Measurements from ENCODE around the gene NCOR2. TPM values are rescaled to one million over a fixed set of nuclear protein-coding genes. Genes with fewer than 3 reads are reported as not detected.

Gene NCOR2
- total RNA-seq, 4 donors from 2014 or later, result 41.8 to 133 (median 66.4) TPM

DNA sequence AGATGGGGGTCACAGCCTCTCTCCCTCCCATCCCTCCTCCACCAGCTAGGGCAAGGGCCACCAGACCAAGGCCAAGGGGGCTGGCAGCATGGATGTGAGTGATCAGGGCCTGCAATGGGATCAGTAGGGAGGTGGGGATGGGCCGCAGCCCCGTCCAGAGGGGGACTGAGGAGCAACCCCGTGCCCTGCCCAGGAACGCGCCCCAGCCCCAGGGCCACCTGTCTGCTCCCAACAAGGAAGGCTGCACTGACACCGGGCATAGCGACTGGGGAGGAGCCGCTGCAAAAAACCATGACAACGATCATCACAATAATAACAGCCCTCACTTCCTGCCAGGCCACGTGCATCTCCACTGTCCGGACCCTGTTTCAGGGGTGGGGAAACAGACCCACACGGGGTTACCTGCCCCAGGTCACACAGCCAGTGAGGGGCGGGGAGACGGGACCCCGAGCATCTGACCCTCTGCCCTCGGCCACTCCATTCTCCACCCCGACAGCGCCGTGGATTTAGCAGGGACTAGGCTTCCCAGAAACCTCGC, 24.3 kb downstream of the NCOR2 start:
- TF ChIP-seq, protein P1, sequence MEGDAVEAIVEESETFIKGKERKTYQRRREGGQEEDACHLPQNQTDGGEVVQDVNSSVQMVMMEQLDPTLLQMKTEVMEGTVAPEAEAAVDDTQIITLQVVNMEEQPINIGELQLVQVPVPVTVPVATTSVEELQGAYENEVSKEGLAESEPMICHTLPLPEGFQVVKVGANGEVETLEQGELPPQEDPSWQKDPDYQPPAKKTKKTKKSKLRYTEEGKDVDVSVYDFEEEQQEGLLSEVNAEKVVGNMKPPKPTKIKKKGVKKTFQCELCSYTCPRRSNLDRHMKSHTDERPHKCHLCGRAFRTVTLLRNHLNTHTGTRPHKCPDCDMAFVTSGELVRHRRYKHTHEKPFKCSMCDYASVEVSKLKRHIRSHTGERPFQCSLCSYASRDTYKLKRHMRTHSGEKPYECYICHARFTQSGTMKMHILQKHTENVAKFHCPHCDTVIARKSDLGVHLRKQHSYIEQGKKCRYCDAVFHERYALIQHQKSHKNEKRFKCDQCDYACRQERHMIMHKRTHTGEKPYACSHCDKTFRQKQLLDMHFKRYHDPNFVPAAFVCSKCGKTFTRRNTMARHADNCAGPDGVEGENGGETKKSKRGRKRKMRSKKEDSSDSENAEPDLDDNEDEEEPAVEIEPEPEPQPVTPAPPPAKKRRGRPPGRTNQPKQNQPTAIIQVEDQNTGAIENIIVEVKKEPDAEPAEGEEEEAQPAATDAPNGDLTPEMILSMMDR (IDR thresholded peaks at IDR 0.05; ENCODE audit: low read depth), result no peak

DNA sequence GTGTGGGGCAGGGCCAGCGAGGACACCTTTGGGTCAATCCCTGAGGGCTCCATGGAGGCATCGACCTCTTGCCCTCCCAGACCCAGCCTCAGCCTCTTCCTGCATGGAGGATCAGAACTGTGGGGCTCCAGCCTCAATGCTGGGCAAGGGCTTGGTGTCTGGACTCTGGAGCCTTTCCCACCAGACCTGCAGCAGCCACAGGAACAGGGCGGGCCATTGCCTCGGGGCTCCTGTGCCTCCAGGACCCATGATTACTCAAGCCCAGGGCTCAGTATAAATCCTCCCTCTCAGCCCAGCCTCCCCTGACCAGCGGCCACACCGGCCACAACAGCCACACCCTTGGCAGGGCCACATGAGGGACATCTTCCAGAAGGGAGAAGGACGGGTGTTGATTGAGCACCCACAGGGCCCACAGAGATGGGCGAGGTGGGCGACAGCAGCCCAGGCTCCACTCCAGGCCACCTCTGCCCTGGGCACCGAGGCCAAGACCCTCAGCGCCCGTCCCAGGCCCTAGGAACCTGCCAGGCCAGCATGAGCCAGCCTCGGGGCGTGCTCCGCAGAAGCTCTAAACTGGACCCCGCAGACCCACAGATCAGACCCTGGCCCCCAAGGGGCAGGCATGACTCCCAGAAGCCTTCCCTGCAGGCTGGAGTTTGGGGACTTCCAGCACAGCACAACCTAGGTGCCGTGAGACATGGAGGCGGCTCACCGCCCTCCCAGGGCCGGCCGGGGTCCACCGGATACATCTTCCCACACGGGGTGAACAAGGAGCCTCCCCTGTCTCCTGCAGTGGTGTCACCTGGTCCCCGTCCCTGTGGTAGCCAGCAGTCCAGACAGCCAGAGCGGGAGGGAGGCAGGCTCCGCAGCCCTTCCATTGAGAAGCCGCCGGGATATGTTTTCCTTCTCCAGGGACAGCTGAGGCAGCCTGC, 25.1 kb downstream of the NCOR2 start:
- TF ChIP-seq, protein P1 (IDR thresholded peaks at IDR 0.05; ENCODE audit: low read depth), result no peak

DNA sequence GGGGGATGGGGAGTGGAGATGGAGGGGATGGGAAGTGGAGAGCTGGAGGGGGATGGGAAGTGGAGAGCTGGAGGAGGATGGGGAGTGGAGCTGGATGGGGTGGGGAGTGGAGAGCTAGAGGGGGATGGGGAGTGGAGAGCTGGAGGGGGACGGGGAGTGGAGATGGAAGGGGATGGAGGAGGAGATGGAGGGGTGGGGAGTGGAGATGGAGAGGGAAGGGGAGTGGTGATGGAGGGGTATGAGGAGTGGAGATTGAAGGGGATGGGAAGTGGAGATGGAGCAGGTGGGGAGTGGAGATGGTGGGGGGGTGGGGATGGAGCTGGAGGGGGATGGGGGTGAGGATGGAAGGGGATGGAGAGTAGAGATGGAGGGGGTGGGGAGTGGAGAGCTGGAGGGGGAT, 26.1 kb downstream of the NCOR2 start:
- TF ChIP-seq, protein P1 (IDR thresholded peaks at IDR 0.05; ENCODE audit: low read depth), result no peak

DNA sequence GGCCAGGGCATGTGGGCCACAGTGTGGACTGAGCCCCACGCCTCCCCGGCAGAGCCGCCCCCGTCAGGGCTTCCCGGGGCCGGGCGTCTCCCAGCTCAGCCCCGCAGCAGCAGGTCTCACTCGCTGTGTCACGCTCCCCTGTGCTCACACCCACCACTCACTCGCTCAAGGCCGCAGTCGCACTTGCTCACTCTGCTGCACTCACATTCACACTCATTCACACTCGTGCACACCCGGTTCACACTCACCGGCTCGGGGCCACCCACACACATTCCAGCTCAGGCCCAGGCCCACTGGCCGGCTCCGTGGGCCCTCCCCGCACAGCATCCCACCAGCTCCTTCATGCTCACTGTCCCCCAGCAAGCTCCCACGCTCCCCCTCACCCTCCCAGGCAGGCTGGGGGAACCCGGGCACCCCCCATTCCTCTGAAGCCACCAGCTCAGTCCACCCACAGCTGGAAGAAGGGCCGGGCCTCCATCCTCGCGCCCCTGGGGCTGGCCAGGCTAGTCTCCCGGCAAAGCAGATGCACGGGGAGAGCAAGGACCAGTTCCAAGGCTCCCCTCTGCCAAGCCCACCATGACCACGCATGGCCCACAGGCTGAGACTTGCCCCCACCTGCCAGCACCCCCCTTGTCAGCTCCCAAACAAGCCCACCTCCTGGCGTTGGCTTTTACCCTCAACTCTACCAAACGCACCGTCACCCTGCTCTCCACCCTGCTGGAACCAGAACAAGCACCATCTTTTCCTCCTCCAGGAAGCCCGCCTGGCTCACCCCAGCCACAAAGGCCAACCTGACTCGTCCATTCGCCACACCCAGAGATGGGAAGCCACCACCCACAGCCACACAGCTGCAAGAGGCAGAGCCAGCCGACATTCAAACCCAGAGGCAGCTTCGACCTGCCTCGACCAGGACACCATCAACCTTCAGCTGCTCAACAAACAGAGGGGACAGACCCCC, 28.0 kb downstream of the NCOR2 start:
- TF ChIP-seq, protein P1 (IDR thresholded peaks at IDR 0.05; ENCODE audit: low read depth), result no peak

DNA sequence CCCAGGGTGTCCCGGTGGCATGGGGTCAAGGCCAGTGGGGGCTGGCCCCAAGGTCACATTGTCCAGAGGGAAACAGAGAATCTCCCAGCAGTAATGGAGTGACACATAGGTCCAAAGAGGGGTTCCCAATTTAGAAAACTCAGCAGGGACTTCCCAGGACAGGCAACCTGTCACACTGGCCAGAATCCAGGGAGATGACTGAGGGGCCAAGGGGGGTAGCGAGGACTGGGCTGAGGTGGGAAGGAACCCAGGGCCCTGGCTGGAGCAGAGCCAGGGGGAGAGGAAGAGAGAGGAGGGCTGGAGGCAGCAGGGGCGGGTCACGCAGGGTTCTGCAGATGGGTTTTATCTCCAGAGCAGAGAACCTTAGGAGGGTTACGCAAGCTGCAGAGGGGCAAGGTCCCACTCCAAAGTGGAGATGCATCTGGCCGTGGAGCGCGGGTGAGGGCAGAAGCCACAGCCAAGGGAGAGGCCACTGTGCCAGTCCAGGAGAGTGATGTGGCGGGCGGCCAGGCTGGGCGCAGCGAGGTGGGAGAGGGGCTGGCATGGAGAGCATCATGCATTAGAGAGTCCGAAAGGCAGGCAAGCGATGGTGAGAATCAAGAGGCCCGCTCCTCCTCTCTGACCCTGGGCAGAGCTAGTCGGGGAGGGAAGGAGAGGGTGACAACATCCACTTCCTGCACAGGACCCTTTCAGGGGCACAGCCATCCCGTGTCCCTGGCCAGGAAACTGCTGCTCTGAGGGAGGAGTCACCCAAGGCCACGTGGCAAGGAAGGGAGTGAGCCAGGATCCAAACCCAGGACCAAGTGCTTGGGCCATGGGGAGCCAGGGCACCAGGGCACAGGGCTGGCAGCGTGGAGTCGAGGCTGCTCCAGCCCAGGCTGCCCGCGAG, 29.0 kb downstream of the NCOR2 start:
- TF ChIP-seq, protein P1 (IDR thresholded peaks at IDR 0.05; ENCODE audit: low read depth), result no peak

DNA sequence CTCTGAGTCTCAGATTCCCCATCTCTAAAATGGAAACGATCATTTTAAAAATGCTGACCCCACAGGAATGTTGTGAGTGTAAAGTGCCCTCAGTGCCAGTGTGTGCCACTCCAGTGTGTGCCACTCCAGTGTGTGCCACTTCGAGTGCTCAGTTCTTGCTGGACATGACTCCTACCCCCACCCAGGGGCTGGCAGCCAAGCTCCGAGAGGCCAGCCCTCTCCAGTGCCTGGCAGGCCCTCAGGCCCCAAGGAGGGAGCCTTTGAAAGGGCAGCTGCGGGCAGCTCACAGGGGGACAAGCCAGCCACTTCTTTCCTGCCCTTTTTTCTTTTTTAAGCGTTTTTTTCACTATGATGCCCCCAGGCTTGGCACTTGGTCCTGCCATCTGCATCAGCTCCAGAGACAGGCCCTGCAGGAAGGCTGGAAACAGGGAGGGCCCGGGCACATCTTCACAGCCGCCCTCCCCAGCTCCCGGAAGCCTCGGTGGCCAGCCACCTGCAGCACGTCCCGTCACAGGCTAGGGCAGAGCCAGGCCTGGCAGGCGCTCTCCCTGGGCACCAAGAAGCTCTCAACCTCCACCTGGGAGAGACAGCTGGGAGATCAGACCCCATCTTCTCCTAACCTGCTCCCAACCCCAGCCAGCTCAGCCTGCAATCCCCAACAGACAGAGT, 29.8 kb downstream of the NCOR2 start:
- TF ChIP-seq, protein P1 (IDR thresholded peaks at IDR 0.05; ENCODE audit: low read depth), result no peak
